Measurements from ENCODE around the gene P2RY11. TPM values are rescaled to one million over a fixed set of nuclear protein-coding genes. Genes with fewer than 3 reads are reported as not detected.
A peak's percentile ranks its signal among the peaks of the same experiment; 100 is the strongest.

P2RY11 gene
- total and polyA plus RNA-seq, 2 donors (not counting 1 experiment from before 2014, with no cell fraction given) = 25.8 to 27.1 TPM

GRCh38 chr19:10085641-10086590 lies 25.6 kb upstream of the P2RY11 start, which contains the start of gene SHFL:
TSS of gene SHFL (plus strand) at chr19:10086317. CDS start at chr19:10086428, 111 bp downstream.
- Histone ChIP-seq H3K27me3 (replicated peaks in 1 of 4; ENCODE audit: control extremely low read depth in 1 of 4, control insufficient read depth in 3 of 4, insufficient read depth in 4 of 4, low read length in 3 of 4) (no peaks in the 10 kb centered on the region), H3K27ac (ENCODE audit: low read length in 2 of 2) (peak within 1 kb of the TSS; percentile 70 to 80), H3K79me2 (ENCODE audit: control insufficient read depth, insufficient read depth, low read length) (peaks cover 9% of the 10 kb centered on the region), H3K9ac (ENCODE audit: low read length) (peak within 1 kb of the TSS; percentile 96), H3K4me3 (ENCODE audit: control extremely low read depth in 1 of 5, extremely low read depth in 1 of 5, insufficient read depth in 1 of 5, low read depth in 2 of 5, low read length in 4 of 5) (peak within 1 kb of the TSS; percentile 50 to 99 (median 96)), H3K9me3 (ENCODE audit: control extremely low read depth in 1 of 3, control insufficient read depth in 2 of 3, insufficient read depth in 1 of 3, low read length in 2 of 3) (no peaks in the 10 kb centered on the region), H3K4me2 (replicated peaks; ENCODE audit: low read depth, low read length, poor library complexity, severe bottlenecking) (peak within 1 kb of the TSS; percentile 100), H3K4me1 (ENCODE audit: control insufficient read depth in 2 of 2, insufficient read depth in 2 of 2, low read length in 2 of 2) (peaks cover 6 to 16% of the 10 kb centered on the region in 2 donors), H4K20me1 (ENCODE audit: control insufficient read depth, insufficient read depth, low read length, poor library complexity, severe bottlenecking) (no peaks in the 10 kb centered on the region), H3K36me3 (replicated peaks in 1 of 2; ENCODE audit: control extremely low read depth in 1 of 2, control insufficient read depth in 1 of 2, extremely low read depth in 1 of 2, insufficient read depth in 2 of 2, low read length in 1 of 2) (peaks cover 0 to 8% of the 10 kb centered on the region in 2 experiments), H2AFZ (ENCODE audit: insufficient read depth, low read depth, low read length, poor library complexity, severe bottlenecking) (peak within 1 kb of the TSS; percentile 91)
- TF ChIP-seq CTCF (IDR thresholded peaks at IDR 0.05) = no peak
- no peak for TF ChIP-seq EZH2 (IDR thresholded peaks at IDR 0.05; ENCODE audit: borderline replicate concordance, insufficient read depth, low read depth, low read length, poor library complexity, severe bottlenecking)
- DNase-seq = peak; percentile 91
- peak within 1 kb of the TSS; percentile 89 for H3K4me3 Mint-ChIP-seq
- ChIA-PET CTCF (no interaction called here), POLR2A (interaction anchor here (0.6 to 0.7 kb wide), 4 partner anchors 10 to 953 kb away, joined by 3 to 4 read pairs (median 4); partner anchors contain the start of genes ANGPTL6 and EIF3G)
- H3K9me3 Mint-ChIP-seq (ENCODE audit: insufficient read depth) = no peaks in the 10 kb centered on the region
- no peaks in the 10 kb centered on the region for H3K27me3 Mint-ChIP-seq
- H3K27ac Mint-ChIP-seq = peak within 1 kb of the TSS; percentile 82
- 4% methylated on average over 79 of the region's 81 CpGs for WGBS (ENCODE audit: insufficient coverage)
- peaks cover 16% of the 10 kb centered on the region for H3K4me1 Mint-ChIP-seq
- ATAC-seq (ENCODE audit: low read depth) = peak; percentile 97
- intact Hi-C loops (cut with micrococcal nuclease) = loop anchor here (1.0 to 10.0 kb wide), 4 partner anchors 10 to 109 kb away; partner anchors contain the start of genes DNMT1 and PPAN

All from B cell (primary cell).